B cell (primary cell): ENCODE results near the gene MYL10. TPM values are rescaled to one million over a fixed set of nuclear protein-coding genes. Genes with fewer than 3 reads are reported as not detected.

ENCODE experiments used
- ATAC-seq: fragments of 200-7000 bp; cut with Tn5 transposase; one replicate; pipeline ENCODE4 v1.10.0; 2021; ENCODE audit warnings: low read depth, mild to moderate bottlenecking, moderate number of reproducible peaks, moderate library complexity
- CTCF ChIA-PET: fragments of 350-600 bp; sonication (Branson Sonifier 250); formaldehyde crosslinking; loops from one replicate; lab custom pipeline; 2021; ENCODE audit warnings: antibody characterized with exemption, inconsistent platforms; lab: Charles Lee
- POLR2A ChIA-PET: fragments of 350-600 bp; sonication (Branson Sonifier 250); formaldehyde crosslinking; loops from one replicate; lab custom pipeline; 2021; ENCODE audit warnings: antibody characterized with exemption; lab: Charles Lee
- DNase-seq: peaks from one replicate; pipeline ENCODE4 v3.0.0; 2013
- H2AFZ ChIP-seq: 2 replicates; pipeline ENCODE4 v1.6.1; 2012; ENCODE audit warnings: mild to moderate bottlenecking, low read depth, low read length; ENCODE audit not compliant: insufficient read depth, poor library complexity, severe bottlenecking
- H3K27ac ChIP-seq, 2 donors: 1 replicate in 1 of 2; 2 replicates in 1 of 2; pipeline ENCODE4 v1.5.1; 2012 to 2013; ENCODE audit warnings: low read length in 2 of 2, mild to moderate bottlenecking in 2 of 2, moderate library complexity in 1 of 2
- H3K27me3 ChIP-seq, 4 experiments: fragments of 200-600 bp in 1 of 4; sonication (generic) in 1 of 4; replicated peaks in 1 of 4; 1 replicate in 2 of 4; 2 replicates in 2 of 4; pipeline versions ENCODE4 v1.6.1 to v1.7.0; 2013 to 2016; ENCODE audit warnings: low read length in 3 of 4, mild to moderate bottlenecking in 2 of 4, mixed read lengths in 1 of 4, moderate library complexity in 1 of 4; ENCODE audit not compliant: insufficient read depth in 4 of 4, control insufficient read depth in 3 of 4; ENCODE audit errors: control extremely low read depth in 1 of 4
- H3K36me3 ChIP-seq, 2 experiments: replicated peaks in 1 of 2; 1 replicate in 1 of 2; 2 replicates in 1 of 2; pipeline versions ENCODE4 v1.6.1 to v1.7.1; 2013; ENCODE audit warnings: low read length in 1 of 2; ENCODE audit not compliant: insufficient read depth in 2 of 2, control insufficient read depth in 1 of 2; ENCODE audit errors: control extremely low read depth in 1 of 2, extremely low read depth in 1 of 2
- H3K4me1 ChIP-seq, 2 donors: fragments of 200-600 bp in 1 of 2; sonication (generic) in 1 of 2; 1 replicate in 1 of 2; 2 replicates in 1 of 2; pipeline versions ENCODE4 v1.5.1 to v1.6.1; 2013 to 2017; ENCODE audit warnings: low read length in 2 of 2; ENCODE audit not compliant: control insufficient read depth in 2 of 2, insufficient read depth in 2 of 2
- H3K4me2 ChIP-seq: replicated peaks from 2 replicates; pipeline ENCODE3; 2012; ENCODE audit warnings: mild to moderate bottlenecking, low read depth, low read length; ENCODE audit not compliant: poor library complexity, severe bottlenecking
- H3K4me3 ChIP-seq, 5 experiments: fragments of 200-600 bp in 1 of 5; sonication (generic) in 1 of 5; 1 replicate in 3 of 5; 2 replicates in 2 of 5; pipeline versions ENCODE4 v1.5.1 to v1.7.0; 2011 to 2016; ENCODE audit warnings: low read length in 4 of 5, mild to moderate bottlenecking in 4 of 5, low read depth in 2 of 5, control low read depth in 1 of 5, moderate library complexity in 1 of 5; ENCODE audit not compliant: insufficient read depth in 1 of 5; ENCODE audit errors: control extremely low read depth in 1 of 5, extremely low read depth in 1 of 5
- H3K79me2 ChIP-seq: fragments of 200-600 bp; sonication (generic); one replicate; pipeline ENCODE4 v1.6.0; 2016; ENCODE audit warnings: low read length; ENCODE audit not compliant: control insufficient read depth, insufficient read depth
- H3K9ac ChIP-seq: fragments of 200-600 bp; sonication (generic); 2 replicates; pipeline ENCODE4 v1.6.1; 2017; ENCODE audit warnings: mild to moderate bottlenecking, low read length, moderate library complexity
- H3K9me3 ChIP-seq, 3 donors: one replicate each; pipeline versions ENCODE4 v1.6.1 to v1.7.1; 2013; ENCODE audit warnings: low read length in 2 of 3; ENCODE audit not compliant: control insufficient read depth in 2 of 3, insufficient read depth in 1 of 3; ENCODE audit errors: control extremely low read depth in 1 of 3
- H4K20me1 ChIP-seq: 2 replicates; pipeline ENCODE4 v1.6.0; 2012; ENCODE audit warnings: mild to moderate bottlenecking, low read length; ENCODE audit not compliant: insufficient read depth, control insufficient read depth, poor library complexity, severe bottlenecking
- H3K27ac Mint-ChIP-seq: one replicate; pipeline ENCODE4 v1.8.0; 2021; ENCODE audit warnings: mixed read lengths
- H3K27me3 Mint-ChIP-seq: one replicate; pipeline ENCODE4 v1.8.0; 2021; ENCODE audit warnings: mixed read lengths
- H3K4me1 Mint-ChIP-seq: one replicate; pipeline ENCODE4 v1.8.0; 2021; ENCODE audit warnings: mixed read lengths
- H3K4me3 Mint-ChIP-seq: one replicate; pipeline ENCODE4 v1.8.0; 2021; ENCODE audit warnings: mixed read lengths
- H3K9me3 Mint-ChIP-seq: one replicate; pipeline ENCODE4 v1.8.0; 2022; ENCODE audit warnings: mixed read lengths; ENCODE audit not compliant: insufficient read depth
- EZH2 ChIP-seq: IDR thresholded peaks from 2 replicates; pipeline ENCODE4 v1.6.1; 2012; ENCODE audit warnings: borderline replicate concordance, low read depth, mild to moderate bottlenecking, moderate library complexity, low read length; ENCODE audit not compliant: insufficient read depth, poor library complexity, severe bottlenecking
- WGBS: methylation state at CpG from one replicate; pipeline ENCODE4 v1.1.5; 2013; ENCODE audit warnings: missing lambda C conversion rate; ENCODE audit not compliant: insufficient coverage; 5-methylcytosine and 5-hydroxymethylcytosine counted together
- intact Hi-C: fragments of 100-400 bp; cut with micrococcal nuclease; formaldehyde crosslinking; loops from one replicate; pipeline ENCODE4 v1.10.0; 2022
- polyA plus RNA-seq: library from polyadenylated mRNA; depleted of rRNA; stranded (reverse); fragments of >200 nt; gene quantifications from 2 replicates; pipeline ENCODE4 v1.2.3, GENCODE V29; 2012
- total RNA-seq, 2 donors: library from RNA; stranded (reverse); fragments of 120-200 nt in 1 of 2; gene quantifications; 1 replicate in 1 of 2; 2 replicates in 1 of 2; pipeline versions ENCODE4 v1.2.3 to v1.2.4, GENCODE V29; 2013 to 2022
- TF ChIP-seq, protein P1 (sequence below): fragments of 200-600 bp; IDR thresholded peaks from one replicate; pipeline ENCODE4 v1.8.0; 2022; ENCODE audit warnings: antibody characterized with exemption, mild to moderate bottlenecking

MYL10 gene
- total and polyA plus RNA-seq, 2 donors (not counting 1 experiment from before 2014, with no cell fraction given), result not detected

DNA sequence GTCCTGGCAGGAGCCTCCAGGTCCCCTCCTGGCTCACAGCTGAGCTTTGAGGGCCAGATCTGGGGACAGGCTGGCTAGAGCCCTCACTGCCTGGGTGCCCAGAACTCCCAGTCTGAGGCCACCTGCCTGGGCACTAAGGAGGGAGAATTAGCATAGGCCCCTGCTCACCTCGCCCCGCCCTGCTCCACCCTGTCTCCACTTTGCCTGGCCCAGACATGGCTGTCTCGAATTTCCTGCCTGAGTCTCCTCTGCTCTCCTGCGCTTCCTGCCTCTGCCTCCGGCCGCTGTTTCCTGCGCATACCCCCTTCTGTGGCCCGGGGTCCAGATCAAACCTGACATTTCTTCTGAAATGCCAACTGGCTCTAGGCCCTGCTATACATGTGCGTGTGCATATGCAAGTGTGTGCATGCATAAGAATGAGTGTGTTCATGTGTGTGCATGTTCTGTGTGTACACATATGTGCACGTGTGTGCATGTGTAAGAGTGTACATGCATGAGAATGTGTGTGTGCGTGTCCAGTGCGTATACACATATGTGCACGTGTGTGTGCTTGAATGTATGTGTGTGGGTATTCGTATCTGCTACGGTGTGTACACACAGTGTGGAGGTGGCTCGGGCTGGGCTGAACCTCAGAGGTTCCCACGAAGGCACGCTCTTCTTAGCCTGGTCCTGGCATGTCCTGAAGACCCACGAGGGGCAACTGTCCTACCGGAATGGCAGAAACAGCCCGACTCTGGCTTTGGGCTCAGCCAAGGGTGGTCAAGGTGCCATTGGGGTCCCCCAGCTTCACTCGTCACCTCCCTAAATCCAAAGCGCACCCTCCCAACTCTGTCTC is 64.9 kb downstream of the MYL10 start:
- H3K79me2 ChIP-seq, result no peaks in the 10 kb centered on the region
- H2AFZ ChIP-seq, result no peak overlapping the region
- peaks cover 0 to 8% (median 0%) of the 10 kb centered on the region in 4 experiments for H3K27me3 ChIP-seq
- peaks cover 0 to 25% (median 2%) of the 10 kb centered on the region in 3 donors for H3K9me3 ChIP-seq
- 65% methylated on average over 22 of the region's 23 CpGs for WGBS
- H3K4me2 ChIP-seq, result no peak overlapping the region
- TF ChIP-seq, protein P1, sequence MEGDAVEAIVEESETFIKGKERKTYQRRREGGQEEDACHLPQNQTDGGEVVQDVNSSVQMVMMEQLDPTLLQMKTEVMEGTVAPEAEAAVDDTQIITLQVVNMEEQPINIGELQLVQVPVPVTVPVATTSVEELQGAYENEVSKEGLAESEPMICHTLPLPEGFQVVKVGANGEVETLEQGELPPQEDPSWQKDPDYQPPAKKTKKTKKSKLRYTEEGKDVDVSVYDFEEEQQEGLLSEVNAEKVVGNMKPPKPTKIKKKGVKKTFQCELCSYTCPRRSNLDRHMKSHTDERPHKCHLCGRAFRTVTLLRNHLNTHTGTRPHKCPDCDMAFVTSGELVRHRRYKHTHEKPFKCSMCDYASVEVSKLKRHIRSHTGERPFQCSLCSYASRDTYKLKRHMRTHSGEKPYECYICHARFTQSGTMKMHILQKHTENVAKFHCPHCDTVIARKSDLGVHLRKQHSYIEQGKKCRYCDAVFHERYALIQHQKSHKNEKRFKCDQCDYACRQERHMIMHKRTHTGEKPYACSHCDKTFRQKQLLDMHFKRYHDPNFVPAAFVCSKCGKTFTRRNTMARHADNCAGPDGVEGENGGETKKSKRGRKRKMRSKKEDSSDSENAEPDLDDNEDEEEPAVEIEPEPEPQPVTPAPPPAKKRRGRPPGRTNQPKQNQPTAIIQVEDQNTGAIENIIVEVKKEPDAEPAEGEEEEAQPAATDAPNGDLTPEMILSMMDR, result no peak
- TF ChIP-seq EZH2, result no peak
- H3K4me3 ChIP-seq, result no peak overlapping the region
- H3K27ac ChIP-seq, result no peak overlapping the region
- no peak overlapping the region for H3K9ac ChIP-seq
- Mint-ChIP-seq H3K4me1 (no peaks in the 10 kb centered on the region), H3K27me3 (peaks cover 8% of the 10 kb centered on the region), H3K9me3 (peaks cover 2% of the 10 kb centered on the region), H3K4me3 (no peak overlapping the region), H3K27ac (no peak overlapping the region)
- CTCF ChIA-PET, result no interaction called here
- ATAC-seq (no peak), DNase-seq (no peak)
- POLR2A ChIA-PET, result no interaction called here
- no peaks in the 10 kb centered on the region for H3K36me3 ChIP-seq
- intact Hi-C loops, result no loop called here
- H4K20me1 ChIP-seq, result no peaks in the 10 kb centered on the region
- H3K4me1 ChIP-seq, result no peaks in the 10 kb centered on the region

Other genes with a start within 250 kb of the MYL10 start
- 86.5 and 89.4 TPM in 2 replicates for gene CUX1, start 188.3 kb upstream of the MYL10 start, total RNA-seq
- gene CUX1, start 188.3 kb upstream of the MYL10 start, polyA plus RNA-seq, result 7.5 and 10.8 TPM in 2 replicates